Thyroid gland (tissue), 4 donors: ENCODE data around the gene CACNG4.

Source experiments
- CTCF ChIP-seq, 6 experiments: fragments of 200-600 bp in 3 of 6; fragments of 450-650 bp in 3 of 6; sonication (generic) in 3 of 6; IDR thresholded peaks; one replicate each; pipeline ENCODE4 v1.5.1; 2016 to 2019; ENCODE audit warnings: antibody characterized with exemption in 6 of 6, mild to moderate bottlenecking in 2 of 6, inconsistent platforms in 1 of 6, moderate library complexity in 1 of 6
- POLR2A ChIP-seq, 2 donors: fragments of 450-650 bp; IDR thresholded peaks; one replicate each; pipeline ENCODE4 v1.6.1; 2017; ENCODE audit warnings: antibody characterized with exemption in 2 of 2, mild to moderate bottlenecking in 2 of 2, moderate library complexity in 1 of 2

- TF ChIP-seq CTCF (IDR thresholded peaks at IDR 0.05) (no peak), POLR2A (IDR thresholded peaks at IDR 0.05) (no peak)
Measured at GRCh38 chr17:67033613-67034012, 69.1 kb downstream of the CACNG4 start.
